Fibroblast of peridontal ligament (primary cell): ENCODE data around the gene DNM3.

Experiments
- DNase-seq: peaks from one replicate; pipeline ENCODE4 v3.0.0-alpha.2; 2010; ENCODE audit errors: extremely low read depth

The DNM3 gene

GRCh38 chr1:171869097-171869496 is 27.8 kb downstream of the DNM3 start:
- peak; percentile 8 for DNase-seq

GRCh38 chr1:171871848-171872247 is 30.6 kb downstream of the DNM3 start:
- no peak for DNase-seq

GRCh38 chr1:171872430-171872829 is 31.1 kb downstream of the DNM3 start:
- DNase-seq = no peak

- no peak for DNase-seq
Measured at GRCh38 chr1:171873664-171874063, 32.4 kb downstream of the DNM3 start.

GRCh38 chr1:171877701-171878100 is 36.4 kb downstream of the DNM3 start:
- no peak for DNase-seq

GRCh38 chr1:171879556-171879955 is 38.3 kb downstream of the DNM3 start:
- DNase-seq = no peak

- DNase-seq = no peak
Measured at GRCh38 chr1:171881442-171881841, 40.1 kb downstream of the DNM3 start.

GRCh38 chr1:171883849-171884248 is 42.6 kb downstream of the DNM3 start:
- DNase-seq = no peak

- no peak for DNase-seq
Measured at GRCh38 chr1:171884475-171884874, 43.2 kb downstream of the DNM3 start.

- DNase-seq = no peak
Measured at GRCh38 chr1:171890131-171890530, 48.8 kb downstream of the DNM3 start.

GRCh38 chr1:171896936-171897703 is 55.8 kb downstream of the DNM3 start:
- DNase-seq = no peak

GRCh38 chr1:171898941-171899340 is 57.6 kb downstream of the DNM3 start:
- DNase-seq = no peak

GRCh38 chr1:171899838-171900237 is 58.5 kb downstream of the DNM3 start:
- DNase-seq = no peak

- DNase-seq = no peak
Measured at GRCh38 chr1:171901245-171901644, 59.9 kb downstream of the DNM3 start.

- DNase-seq = no peak
Measured at GRCh38 chr1:171902527-171902926, 61.2 kb downstream of the DNM3 start.

GRCh38 chr1:171904778-171905450 is 63.6 kb downstream of the DNM3 start:
- no peak for DNase-seq

- DNase-seq = no peak
Measured at GRCh38 chr1:171909711-171910110, 68.4 kb downstream of the DNM3 start.

- no peak for DNase-seq
Measured at GRCh38 chr1:171910786-171911185, 69.5 kb downstream of the DNM3 start.

- no peak for DNase-seq
Measured at GRCh38 chr1:171911506-171911905, 70.2 kb downstream of the DNM3 start.

- no peak for DNase-seq
Measured at GRCh38 chr1:171912509-171913175, 71.3 kb downstream of the DNM3 start.

GRCh38 chr1:171913385-171913784 is 72.1 kb downstream of the DNM3 start:
- no peak for DNase-seq

- DNase-seq = no peak
Measured at GRCh38 chr1:171916315-171916771, 75.0 kb downstream of the DNM3 start.

GRCh38 chr1:171917331-171917730 is 76.0 kb downstream of the DNM3 start:
- no peak for DNase-seq
